Cerebellar nuclear complex (tissue), 1 donor: Measurements from ENCODE around the gene USP43.
"Not testable (repeated sequence)": the region's sequence is repeated elsewhere in the genome, so short reads cannot be mapped to it uniquely, and the experiment has no call there.

Experiments
- DNase-seq, 2 experiments: peaks; one replicate each; lab custom pipeline; 2025; lab: John Stamatoyannopoulos, UW

The USP43 gene

DNA sequence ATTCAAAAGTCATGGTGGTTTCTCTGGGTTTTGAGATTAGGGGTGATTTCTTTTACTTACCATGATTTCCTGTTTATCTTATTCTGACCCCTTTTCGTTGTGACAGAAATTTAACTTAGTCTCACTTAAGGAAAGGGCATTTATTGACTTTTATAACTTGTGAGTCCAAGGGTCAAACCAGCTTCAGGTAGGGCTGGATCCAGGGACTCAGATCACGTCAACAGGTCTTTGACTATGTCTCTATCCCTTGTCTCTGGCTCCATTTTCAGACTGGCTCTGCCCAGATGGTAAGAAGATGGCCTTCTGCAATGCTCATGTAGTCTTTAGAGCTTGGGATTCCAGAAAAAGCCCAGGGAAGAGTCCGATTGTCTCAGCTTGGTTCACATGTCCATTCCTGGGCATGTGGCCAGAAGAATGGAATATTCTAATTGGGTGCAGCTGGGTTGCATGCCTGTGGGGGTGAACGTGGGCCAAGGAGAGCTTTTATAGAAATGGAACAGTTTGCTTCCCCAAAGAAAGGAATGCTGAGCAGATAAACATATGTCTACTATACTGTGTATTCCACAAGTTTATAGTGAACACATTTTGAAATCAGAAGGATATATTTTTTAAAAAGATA, 13.4 kb downstream of the USP43 start:
- no peak for DNase-seq

GRCh38 chr17:9661027-9661426, 15.7 kb downstream of the USP43 start:
- DNase-seq = no peak

- DNase-seq = not testable (repeated sequence)
Observed at GRCh38 chr17:9663511-9663910, 18.2 kb downstream of the USP43 start.

DNA sequence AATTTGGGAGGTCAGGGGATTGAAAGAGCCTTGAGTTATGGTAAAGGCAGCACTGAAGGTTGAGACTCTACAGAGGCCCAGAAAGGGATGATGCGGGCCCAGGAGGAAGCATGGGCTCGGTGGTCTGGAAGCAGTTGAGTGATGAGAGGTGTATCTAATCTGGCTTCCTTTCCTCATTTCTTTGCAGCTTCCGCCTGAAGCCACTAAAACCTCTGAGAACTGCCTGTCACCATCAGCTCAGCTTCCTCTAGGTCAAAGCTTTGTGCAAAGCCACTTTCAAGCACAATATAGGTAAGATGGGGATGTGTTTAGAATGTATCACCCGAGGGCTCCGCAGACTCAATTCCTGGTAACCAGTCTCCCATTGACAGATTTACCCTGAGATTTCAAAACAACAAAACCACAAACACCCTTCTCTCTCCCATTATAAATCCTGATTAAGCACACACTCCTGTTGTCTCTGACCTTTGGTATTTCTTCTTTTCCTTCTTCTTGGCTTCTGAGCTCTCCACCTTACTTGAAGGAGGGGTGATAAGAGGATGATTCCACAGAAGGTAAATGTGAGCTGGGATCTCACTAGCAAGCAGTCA, 21.2 kb downstream of the USP43 start:
- DNase-seq = no peak

GRCh38 chr17:9668517-9668916, 23.2 kb downstream of the USP43 start:
- no peak for DNase-seq

GRCh38 chr17:9669551-9670008, 24.3 kb downstream of the USP43 start:
- DNase-seq = no peak

GRCh38 chr17:9670596-9670995, 25.3 kb downstream of the USP43 start:
- DNase-seq = no peak

DNA sequence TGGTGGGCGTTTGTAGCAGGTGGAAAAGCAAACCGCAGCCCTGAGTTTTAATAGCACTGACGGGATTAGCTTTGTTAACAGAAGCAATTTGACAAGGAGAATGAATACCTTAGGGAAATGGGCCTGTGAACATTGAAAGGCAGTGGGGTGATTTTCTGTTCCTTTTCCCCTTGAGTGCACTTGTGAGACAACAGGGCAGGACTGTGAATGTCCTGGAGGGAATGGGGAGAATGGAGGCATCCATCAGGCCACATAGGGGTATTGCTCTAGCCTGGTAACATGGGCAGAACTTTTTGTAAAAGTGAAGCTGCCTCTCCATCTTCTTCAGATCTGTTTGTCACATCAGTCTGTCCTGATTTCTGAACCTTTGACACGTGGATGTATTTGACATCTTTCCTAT, 26.2 kb downstream of the USP43 start:
- no peak for DNase-seq

GRCh38 chr17:9672266-9672665, 26.9 kb downstream of the USP43 start:
- DNase-seq = no peak

DNA sequence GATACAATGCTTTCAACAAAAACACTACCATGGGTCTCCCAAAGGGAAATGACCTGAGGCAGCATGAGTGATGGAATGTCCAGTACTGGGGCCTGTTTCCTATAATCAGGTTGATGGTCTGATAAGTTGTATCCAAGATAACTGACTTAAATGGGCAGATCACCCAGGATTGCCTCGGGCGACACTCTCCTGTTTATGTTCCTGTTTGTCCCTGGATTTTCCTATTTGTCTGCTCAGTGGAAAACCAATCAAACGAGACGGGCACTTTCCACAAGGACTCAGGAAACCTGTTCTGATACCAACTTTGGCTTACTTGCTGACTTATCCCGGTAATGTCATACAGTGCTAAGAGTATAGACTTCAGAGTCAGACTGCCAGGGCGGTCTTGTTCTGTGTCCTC, 27.4 kb downstream of the USP43 start:
- no peak for DNase-seq

- no peak for DNase-seq
Observed at GRCh38 chr17:9676084-9676483, 30.8 kb downstream of the USP43 start.

DNA sequence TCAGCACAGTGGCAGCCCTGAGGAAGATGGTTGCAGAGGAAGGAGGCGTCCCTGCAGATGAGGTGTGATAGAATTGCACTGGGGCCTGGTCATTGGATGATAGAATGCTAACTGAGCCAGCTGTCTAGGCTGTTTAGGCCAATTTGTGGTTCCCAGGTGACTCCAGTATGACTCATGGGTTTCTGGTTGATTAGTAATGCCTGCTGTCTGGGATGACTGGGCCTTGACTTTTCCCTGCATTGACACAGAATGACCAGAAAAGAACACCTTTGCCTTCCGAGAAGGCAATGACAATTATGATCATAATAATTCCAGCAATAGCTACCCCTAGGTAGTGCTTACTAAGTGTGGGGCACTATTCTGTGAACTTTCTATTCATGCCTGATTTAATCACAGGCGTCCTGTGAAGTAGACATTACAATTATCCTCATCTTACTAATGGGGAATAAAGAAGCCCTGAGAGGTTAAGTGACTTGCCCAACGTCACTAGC, 31.5 kb downstream of the USP43 start:
- DNase-seq = no peak

GRCh38 chr17:9677411-9677810, 32.1 kb downstream of the USP43 start:
- DNase-seq = no peak

DNA sequence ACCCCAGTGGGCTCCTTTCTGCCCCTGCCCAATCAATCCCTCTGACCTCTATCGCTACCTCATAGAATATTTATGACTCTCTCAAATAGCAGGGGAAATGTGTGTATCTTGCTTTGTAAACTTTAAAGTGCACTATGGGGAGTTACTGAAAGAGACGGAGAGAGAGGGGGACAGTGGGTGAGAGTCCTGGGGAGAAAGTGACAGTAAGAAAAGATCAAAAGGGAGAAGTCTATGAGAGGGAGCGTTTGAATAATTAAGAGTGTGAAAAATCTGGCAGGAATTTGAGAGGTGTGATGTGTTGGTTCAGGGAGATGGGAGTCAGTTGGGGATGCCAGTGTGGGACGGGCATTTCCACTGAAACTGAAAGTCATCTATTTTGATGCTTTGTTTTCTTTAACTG, 32.6 kb downstream of the USP43 start:
- DNase-seq = no peak

- DNase-seq = no peak
Observed at GRCh38 chr17:9684955-9685621, 39.8 kb downstream of the USP43 start.

- DNase-seq = no peak
Observed at GRCh38 chr17:9693755-9694154, 48.4 kb downstream of the USP43 start.

GRCh38 chr17:9696279-9697044, 51.1 kb downstream of the USP43 start:
- no peak for DNase-seq

GRCh38 chr17:9700136-9700535, 54.8 kb downstream of the USP43 start:
- DNase-seq = no peak

GRCh38 chr17:9700754-9701476, 55.6 kb downstream of the USP43 start:
- DNase-seq = no peak

DNA sequence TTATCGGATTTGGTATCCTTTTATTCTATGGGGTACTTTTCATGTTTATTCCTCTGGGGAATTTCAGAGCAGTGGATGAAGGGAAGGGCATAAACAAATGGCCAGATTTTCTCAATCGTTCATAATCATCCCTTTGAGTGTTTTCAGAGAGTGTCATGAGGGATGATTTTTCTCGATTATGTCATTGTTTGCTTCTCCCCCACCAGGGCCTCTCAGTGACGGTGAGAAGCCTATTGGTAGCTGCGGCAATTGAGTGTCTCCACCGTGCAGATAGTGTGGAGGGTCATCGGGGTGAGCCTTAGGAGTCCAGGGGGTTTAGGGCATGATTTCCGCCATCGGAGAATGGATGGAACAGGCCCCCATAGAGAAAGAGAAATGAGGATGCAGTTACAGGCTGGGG, 57.2 kb downstream of the USP43 start:
- no peak for DNase-seq

DNA sequence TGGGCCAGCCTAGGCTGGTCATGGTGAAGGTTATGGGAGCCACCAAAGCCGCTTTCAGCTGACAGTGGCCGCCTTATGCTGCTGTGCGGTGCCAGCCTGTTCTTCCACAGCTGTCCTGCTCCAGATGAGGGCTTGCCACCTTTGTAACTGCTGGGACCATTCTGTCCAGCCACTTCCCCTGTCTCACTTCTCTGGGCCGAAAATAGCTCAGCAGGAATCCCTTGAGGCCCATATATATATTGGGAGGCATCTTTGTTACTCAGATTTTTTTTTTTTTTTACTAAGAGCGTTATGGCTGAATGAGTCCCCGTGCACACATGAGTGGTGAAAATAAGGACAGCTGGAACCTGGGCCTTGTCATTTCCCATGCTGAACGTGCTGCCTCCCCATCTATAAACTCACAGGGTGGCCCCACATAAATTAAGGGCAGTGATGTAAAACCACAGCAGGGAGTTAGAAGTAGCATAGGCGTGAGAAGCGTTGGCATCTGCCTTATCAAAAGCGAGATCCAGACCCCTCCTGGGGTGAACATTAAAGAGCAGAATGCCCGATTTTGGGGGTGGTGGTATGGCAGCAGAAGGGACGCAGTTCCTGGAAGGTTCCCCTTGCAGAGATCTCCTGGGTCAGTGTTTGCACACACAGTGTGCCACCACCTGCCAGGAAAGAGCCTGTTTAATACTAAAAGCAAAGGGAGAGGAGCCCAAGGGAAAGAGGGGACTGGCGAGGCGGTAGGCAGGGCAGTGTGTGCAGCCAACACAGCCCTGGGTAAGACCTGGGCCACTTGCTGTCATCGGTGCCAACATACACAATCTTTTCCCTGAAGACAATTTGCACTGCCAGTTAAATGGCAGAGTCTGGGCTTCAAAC, 57.8 kb downstream of the USP43 start:
- no peak for DNase-seq
